HT-29 (cell line): ENCODE measurements around the gene COA3. TPM values are rescaled to one million over a fixed set of nuclear protein-coding genes. Genes with fewer than 3 reads are reported as not detected.

Experiments
- DNase-seq: peaks from one replicate; pipeline ENCODE4 v3.0.0-alpha.2; 2015; ENCODE audit warnings: low spot score
- small RNA-seq: library from RNA; depleted of rRNA; stranded (forward); fragments of <200 nt; gene quantifications from one replicate; pipeline ENCODE3, GENCODE V24; 2014
- total RNA-seq: library from RNA; depleted of rRNA; stranded (reverse); fragments of >200 nt; shearing (Covaris generic); gene quantifications from 2 replicates; pipeline ENCODE4 v1.2.3, GENCODE V29; 2014; rRNA removed

The COA3 gene
- total RNA-seq, 1 experiment from 2014 or later, result 82.9 TPM

DNA sequence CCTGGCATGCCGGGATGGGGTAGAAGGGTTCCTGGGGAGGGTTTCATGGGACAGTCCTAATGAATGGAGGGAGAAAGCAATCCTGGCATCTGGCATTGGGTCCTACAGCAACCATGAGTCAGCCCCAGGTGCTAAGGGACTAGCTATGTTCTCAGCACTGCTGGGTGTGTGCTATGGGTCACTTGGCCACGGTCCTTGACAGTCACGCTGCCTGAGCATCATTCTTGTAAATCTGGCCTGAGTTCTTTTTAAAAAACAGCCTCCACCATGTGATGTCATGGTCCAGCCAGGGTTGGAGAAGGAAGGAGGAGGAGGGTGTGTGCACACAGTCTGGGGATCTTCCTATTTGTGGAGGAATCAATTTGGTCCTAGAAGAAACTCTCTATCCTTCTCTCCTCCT is 43.7 kb downstream of the COA3 start:
- no peak for DNase-seq

DNA sequence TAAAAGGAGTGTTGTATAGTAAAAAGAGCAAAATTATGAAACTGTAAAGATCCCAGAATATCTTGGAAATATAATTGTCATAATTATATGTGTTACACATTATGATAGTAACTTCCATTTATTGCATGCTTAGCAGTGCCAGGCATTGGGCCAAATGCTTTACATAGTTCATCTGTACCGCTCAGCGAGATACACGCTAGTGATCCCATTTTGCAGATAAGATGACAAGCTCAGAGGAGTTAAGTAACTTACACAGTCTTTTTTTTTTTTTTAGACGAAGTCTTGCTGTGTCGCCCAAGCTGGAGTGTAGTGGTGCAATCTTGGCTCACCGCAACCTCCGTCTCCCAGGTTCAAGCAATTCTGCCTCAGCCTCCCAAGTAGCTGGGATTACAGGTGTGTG is 46.9 kb downstream of the COA3 start:
- DNase-seq, result no peak

DNA sequence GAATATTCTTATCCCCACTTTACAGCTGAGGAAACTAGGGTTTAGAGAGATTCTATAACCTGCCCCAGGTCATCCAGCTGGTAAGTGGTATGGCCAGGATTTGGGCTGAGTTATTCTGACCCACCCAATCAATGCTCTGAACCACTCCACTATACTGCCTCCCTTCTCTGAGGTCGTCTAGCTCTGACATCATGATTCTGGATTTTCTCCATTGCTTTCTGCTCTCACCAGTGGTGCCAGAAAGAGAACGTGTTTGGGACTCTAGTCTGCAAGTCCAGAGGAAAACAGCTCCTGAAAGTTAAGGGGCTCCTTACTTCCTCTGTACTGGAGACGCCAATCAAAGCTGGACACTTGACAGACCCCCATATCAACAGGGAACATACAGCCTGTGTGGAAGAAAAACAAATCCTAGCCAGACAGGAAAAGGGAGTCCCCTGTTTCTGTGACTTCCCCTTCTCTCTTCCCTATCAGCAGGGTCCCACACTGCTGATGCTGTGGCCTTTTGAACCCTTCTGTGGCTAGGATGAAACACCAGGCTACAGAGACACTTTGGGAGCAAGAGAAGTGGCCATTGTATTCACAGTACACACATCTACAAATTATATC is 47.7 kb downstream of the COA3 start:
- DNase-seq, result no peak

DNA sequence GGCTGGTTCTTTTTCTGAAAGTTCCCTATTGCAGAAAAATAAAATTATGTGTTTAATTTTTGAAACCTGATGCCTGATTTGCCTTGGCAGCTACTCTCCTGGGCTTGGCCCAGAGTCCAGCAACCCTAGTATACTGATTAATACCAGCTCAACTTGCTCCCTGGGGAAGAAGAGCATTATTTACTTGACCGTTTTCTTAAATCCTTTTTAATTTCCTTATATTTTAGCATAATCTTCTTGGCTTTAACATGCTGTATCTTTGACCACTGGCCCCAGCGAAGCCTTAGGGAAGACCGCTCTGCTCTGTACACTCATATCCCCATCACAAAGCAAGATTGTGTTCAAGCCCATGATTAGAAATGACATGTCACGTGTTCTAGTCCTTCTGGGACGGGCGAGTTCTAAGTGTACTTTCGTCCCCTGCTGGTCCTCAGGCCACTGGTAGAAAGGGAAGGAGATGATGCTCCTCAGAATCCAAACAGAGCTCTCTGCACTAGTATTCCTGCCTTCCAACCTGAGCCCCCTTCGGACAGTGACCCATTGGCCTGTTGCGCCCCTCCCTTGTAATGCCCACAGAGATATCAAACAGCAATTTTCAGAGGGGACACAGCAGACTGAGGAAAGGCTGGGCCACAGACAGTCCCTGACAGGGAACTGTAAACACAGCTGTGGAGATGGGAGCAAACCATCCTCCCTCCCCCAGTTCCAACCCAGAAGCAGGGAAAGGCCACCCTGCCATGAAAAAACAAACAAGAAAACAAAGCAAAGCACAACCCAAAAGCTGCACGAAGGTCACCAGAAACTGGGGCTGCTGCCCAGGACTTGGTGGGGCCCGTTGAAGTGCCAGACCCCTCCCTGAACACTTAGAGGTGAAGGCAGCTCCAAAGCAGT is 49.4 kb downstream of the COA3 start:
- DNase-seq, result no peak

DNA sequence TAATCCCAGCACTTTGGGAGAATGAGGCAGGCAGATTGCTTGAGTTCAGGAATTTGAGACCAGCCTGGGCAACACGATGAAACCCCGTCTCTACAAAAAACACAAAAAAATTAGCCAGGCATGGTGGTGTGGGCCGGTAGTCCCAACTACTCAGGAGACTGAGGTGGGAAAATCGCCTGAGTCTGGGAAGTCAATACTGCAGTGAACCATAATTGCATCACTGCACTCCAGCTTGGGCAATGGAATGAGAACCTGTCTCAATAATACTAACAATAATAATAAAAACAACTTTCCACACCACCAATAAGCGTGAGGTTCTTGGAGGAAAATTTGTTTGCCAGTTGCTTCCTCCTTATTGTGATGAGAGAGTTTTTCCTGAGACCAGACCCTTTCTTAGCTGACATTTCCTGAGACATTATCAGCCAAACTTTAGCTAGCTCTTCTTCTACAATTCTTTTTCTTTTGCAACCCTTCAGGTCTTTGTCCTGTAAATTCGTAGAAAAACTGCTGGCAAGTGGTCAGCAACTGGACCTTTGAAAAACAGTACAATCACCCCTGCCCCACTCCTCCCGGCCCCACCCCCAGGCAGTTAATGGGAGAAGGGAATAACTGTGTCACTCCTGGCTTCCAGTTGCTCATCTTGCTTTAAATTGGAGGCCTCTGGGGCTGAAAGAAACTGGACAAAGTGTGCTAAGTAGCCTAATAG is 50.1 kb downstream of the COA3 start:
- DNase-seq, result no peak

Small RNAs within 50 kb of the gene (small RNA-seq; reads per million reads assigned to genes)
- gene HMGN2P15 (not detected), gene MIR6781 (not detected)

Other genes with a start within 250 kb of the COA3 start
- gene HSD17B1, start 245.8 kb downstream of the COA3 start, total RNA-seq, result 0.91 and 1.7 TPM in 2 replicates
- 82.1 and 103 TPM in 2 replicates for gene COASY, start 236.6 kb downstream of the COA3 start, total RNA-seq
- gene MLX, start 231.6 kb downstream of the COA3 start, total RNA-seq, result 55.9 and 63.1 TPM in 2 replicates
- 12.4 and 16.0 TPM in 2 replicates for gene PSMC3IP, start 221.0 kb downstream of the COA3 start, total RNA-seq
- gene RETREG3, start 189.3 kb downstream of the COA3 start, total RNA-seq, result 38.1 and 44.7 TPM in 2 replicates
- 123 and 127 TPM in 2 replicates for gene TUBG1, start 189.0 kb downstream of the COA3 start, total RNA-seq
- gene TUBG2, start 139.4 kb downstream of the COA3 start, total RNA-seq, result 7.4 and 8.7 TPM in 2 replicates
- gene PLEKHH3, start 121.7 kb downstream of the COA3 start, total RNA-seq, result 34.2 and 49.4 TPM in 2 replicates
- not detected in 2 replicates for gene CCR10, start 116.9 kb downstream of the COA3 start, total RNA-seq
- gene CNTNAP1, start 116.2 kb downstream of the COA3 start, total RNA-seq, result 0.08 and 0.23 TPM in 2 replicates
- gene EZH1, start 53.7 kb downstream of the COA3 start, total RNA-seq, result 11.8 and 12.2 TPM in 2 replicates
- not detected in 2 replicates for gene RAMP2, start 37.5 kb downstream of the COA3 start, total RNA-seq
- gene VPS25, start 25.3 kb downstream of the COA3 start, total RNA-seq, result 76.1 and 84.4 TPM in 2 replicates
- gene WNK4, start 18.1 kb downstream of the COA3 start, total RNA-seq, result 7.8 and 8.6 TPM in 2 replicates
- gene CNTD1, start 157 bp upstream of the COA3 start, total RNA-seq, result 0.13 and 0.66 TPM in 2 replicates
- gene BECN1, start 25.6 kb upstream of the COA3 start, total RNA-seq, result 108 and 118 TPM in 2 replicates
- 96.8 and 142 TPM in 2 replicates for gene PSME3, start 34.7 kb upstream of the COA3 start, total RNA-seq
- 1.6 and 1.8 TPM in 2 replicates for gene AOC2, start 45.9 kb upstream of the COA3 start, total RNA-seq
- gene AOC3, start 52.5 kb upstream of the COA3 start, total RNA-seq, result 0.23 TPM in 1 of 2 replicates, not detected in the other
- not detected in 2 replicates for gene G6PC1, start 102.1 kb upstream of the COA3 start, total RNA-seq
- gene AARSD1, start 165.8 kb upstream of the COA3 start, total RNA-seq, result 35.3 and 54.1 TPM in 2 replicates
- gene PTGES3L, start 181.4 kb upstream of the COA3 start, total RNA-seq, result 0.52 and 0.66 TPM in 2 replicates
- gene RUNDC1, start 181.9 kb upstream of the COA3 start, total RNA-seq, result 13.0 and 13.8 TPM in 2 replicates
- 1,187 and 1,205 TPM in 2 replicates for gene RPL27, start 199.7 kb upstream of the COA3 start, total RNA-seq
- 35.3 and 47.6 TPM in 2 replicates for gene IFI35, start 208.1 kb upstream of the COA3 start, total RNA-seq
- 83.7 and 106 TPM in 2 replicates for gene VAT1, start 223.7 kb upstream of the COA3 start, total RNA-seq
- 0.13 TPM in 1 of 2 replicates, not detected in the other for gene RND2, start 226.5 kb upstream of the COA3 start, total RNA-seq